Breast epithelium (tissue), 4 donors: ENCODE data around the gene GOLGA7B. TPM values are rescaled to one million over a fixed set of nuclear protein-coding genes. Genes with fewer than 3 reads are reported as not detected.
A peak's percentile ranks its signal among the peaks of the same experiment; 100 is the strongest.
"Not testable (repeated sequence)": the region's sequence is repeated elsewhere in the genome, so short reads cannot be mapped to it uniquely, and the experiment has no call there.

ENCODE experiments used
- DNase-seq, 2 donors: peaks; one replicate each; pipeline ENCODE4 v3.0.0-alpha.2; 2019; ENCODE audit warnings: low spot score in 2 of 2
- H3K27ac ChIP-seq, 2 donors: fragments of 200-600 bp; sonication (generic) in 1 of 2; one replicate each; pipeline ENCODE4 v1.5.1; 2016 to 2019; ENCODE audit warnings: mild to moderate bottlenecking in 1 of 2
- H3K27me3 ChIP-seq, 2 donors: fragments of 200-600 bp; sonication (generic) in 1 of 2; one replicate each; pipeline versions ENCODE4 v1.5.1 to v1.6.0; 2017 to 2019; ENCODE audit warnings: control low read depth in 1 of 2, mild to moderate bottlenecking in 1 of 2
- H3K36me3 ChIP-seq: fragments of 200-600 bp; one replicate; pipeline ENCODE4 v1.5.1; 2019
- H3K4me1 ChIP-seq, 2 donors: fragments of 200-600 bp; sonication (generic); one replicate each; pipeline ENCODE4 v1.5.1; 2016 to 2019; ENCODE audit warnings: control low read depth in 1 of 2
- H3K4me3 ChIP-seq, 3 donors: fragments of 200-600 bp; sonication (generic); 1 replicate in 2 of 3; 2 replicates in 1 of 3; pipeline ENCODE4 v1.5.1; 2016 to 2019; ENCODE audit warnings: mild to moderate bottlenecking in 3 of 3, moderate library complexity in 2 of 3
- H3K9me3 ChIP-seq, 2 donors: fragments of 200-600 bp; sonication (generic) in 1 of 2; one replicate each; pipeline ENCODE4 v1.5.1; 2016 to 2019; ENCODE audit warnings: control low read depth in 1 of 2
- POLR2A ChIP-seq: fragments of 450-650 bp; IDR thresholded peaks from one replicate; pipeline ENCODE4 v1.6.1; 2016; ENCODE audit warnings: antibody characterized with exemption, mild to moderate bottlenecking, moderate library complexity
- POLR2AphosphoS5 ChIP-seq, 3 donors: sonication (generic); formaldehyde crosslinking; IDR thresholded peaks; one replicate each; pipeline ENCODE4 v1.6.1; 2017; ENCODE audit warnings: antibody characterized with exemption in 3 of 3
- intact Hi-C: fragments of 100-400 bp; cut with DNase I; formaldehyde crosslinking; loops from one replicate; pipeline ENCODE4 v1.15.1; 2023; ENCODE audit warnings: low total_unique reads
- total RNA-seq, 3 donors: library from RNA; depleted of rRNA; stranded (reverse); fragments of >200 nt; gene quantifications; one replicate each; pipeline ENCODE4 v1.1.0, GENCODE V29; 2016
- TF ChIP-seq, protein P1 (sequence below), 3 donors: fragments of 450-650 bp; IDR thresholded peaks; one replicate each; pipeline ENCODE4 v1.5.1; 2016 to 2017; ENCODE audit warnings: antibody characterized with exemption in 3 of 3, mild to moderate bottlenecking in 3 of 3, moderate library complexity in 3 of 3

GOLGA7B gene
- total RNA-seq, 3 donors from 2014 or later = 0.33 to 3.2 (median 0.59) TPM

DNA sequence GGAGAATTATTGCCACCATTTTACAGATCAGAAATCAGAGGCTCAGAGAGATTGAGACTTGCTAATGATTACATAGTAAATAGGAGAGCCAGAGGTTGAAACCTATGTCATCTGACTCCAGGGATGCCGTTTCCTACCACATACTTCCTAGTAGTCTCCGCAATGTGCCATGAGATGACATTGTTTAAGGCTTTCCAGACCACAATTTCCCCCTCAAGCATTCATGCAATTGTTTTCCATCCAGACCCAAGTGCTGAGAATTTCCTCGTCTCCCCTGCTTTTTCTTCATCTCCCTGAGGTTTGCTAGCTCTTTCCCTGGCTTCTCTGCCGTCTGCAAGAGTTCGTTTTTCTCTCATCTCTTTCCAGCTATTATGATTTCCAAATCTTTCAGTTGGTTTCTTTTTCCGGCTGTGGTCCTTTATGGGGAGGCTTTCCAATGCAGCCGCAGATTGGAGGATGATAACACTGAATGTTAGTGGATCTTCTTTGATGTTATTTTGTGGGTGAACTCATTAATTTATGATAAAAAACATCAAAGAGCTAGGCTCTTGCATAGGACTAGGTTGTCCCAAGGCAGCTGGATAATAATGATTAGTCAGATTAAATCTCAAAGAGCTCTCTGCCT, 6.9 kb upstream of the GOLGA7B start:
- Histone ChIP-seq H3K4me1 (no peaks in the 10 kb centered on the region), H3K9me3 (no peaks in the 10 kb centered on the region), H3K36me3 (no peaks in the 10 kb centered on the region), H3K4me3 (no peak overlapping the region), H3K27ac (no peak overlapping the region), H3K27me3 (no peaks in the 10 kb centered on the region)
- TF ChIP-seq POLR2AphosphoS5 (IDR thresholded peaks at IDR 0.05) (no peak), POLR2A (no peak)
- intact Hi-C loops = no loop called here
- DNase-seq = no peak

DNA sequence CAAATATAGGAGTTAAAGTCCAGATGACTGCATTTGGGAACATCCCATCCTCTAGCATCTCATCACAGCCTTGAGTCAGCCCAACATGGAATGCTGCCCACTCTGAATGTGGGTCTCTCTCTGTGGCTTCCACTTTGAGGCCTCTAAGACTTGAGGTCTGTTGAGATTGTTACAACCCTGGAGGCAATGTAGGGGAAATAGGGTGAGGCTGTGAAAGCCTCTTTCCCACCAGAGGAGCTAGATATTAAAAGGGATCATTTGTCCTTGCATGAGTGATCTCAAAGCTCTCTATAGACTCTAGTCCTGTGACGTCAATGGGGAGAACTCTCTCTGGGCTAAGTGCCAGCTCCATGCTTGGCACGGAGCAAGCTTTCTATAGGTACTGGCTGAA, 6.4 kb upstream of the GOLGA7B start:
- Histone ChIP-seq H3K4me3 (no peak overlapping the region), H3K9me3 (no peaks in the 10 kb centered on the region), H3K27me3 (no peaks in the 10 kb centered on the region), H3K27ac (no peak overlapping the region), H3K36me3 (no peaks in the 10 kb centered on the region), H3K4me1 (no peaks in the 10 kb centered on the region)
- no peak for DNase-seq
- TF ChIP-seq POLR2AphosphoS5 (IDR thresholded peaks at IDR 0.05) (no peak), POLR2A (no peak)
- TF ChIP-seq, protein P1, sequence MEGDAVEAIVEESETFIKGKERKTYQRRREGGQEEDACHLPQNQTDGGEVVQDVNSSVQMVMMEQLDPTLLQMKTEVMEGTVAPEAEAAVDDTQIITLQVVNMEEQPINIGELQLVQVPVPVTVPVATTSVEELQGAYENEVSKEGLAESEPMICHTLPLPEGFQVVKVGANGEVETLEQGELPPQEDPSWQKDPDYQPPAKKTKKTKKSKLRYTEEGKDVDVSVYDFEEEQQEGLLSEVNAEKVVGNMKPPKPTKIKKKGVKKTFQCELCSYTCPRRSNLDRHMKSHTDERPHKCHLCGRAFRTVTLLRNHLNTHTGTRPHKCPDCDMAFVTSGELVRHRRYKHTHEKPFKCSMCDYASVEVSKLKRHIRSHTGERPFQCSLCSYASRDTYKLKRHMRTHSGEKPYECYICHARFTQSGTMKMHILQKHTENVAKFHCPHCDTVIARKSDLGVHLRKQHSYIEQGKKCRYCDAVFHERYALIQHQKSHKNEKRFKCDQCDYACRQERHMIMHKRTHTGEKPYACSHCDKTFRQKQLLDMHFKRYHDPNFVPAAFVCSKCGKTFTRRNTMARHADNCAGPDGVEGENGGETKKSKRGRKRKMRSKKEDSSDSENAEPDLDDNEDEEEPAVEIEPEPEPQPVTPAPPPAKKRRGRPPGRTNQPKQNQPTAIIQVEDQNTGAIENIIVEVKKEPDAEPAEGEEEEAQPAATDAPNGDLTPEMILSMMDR (IDR thresholded peaks at IDR 0.05) = no peak
- intact Hi-C loops = no loop called here

DNA sequence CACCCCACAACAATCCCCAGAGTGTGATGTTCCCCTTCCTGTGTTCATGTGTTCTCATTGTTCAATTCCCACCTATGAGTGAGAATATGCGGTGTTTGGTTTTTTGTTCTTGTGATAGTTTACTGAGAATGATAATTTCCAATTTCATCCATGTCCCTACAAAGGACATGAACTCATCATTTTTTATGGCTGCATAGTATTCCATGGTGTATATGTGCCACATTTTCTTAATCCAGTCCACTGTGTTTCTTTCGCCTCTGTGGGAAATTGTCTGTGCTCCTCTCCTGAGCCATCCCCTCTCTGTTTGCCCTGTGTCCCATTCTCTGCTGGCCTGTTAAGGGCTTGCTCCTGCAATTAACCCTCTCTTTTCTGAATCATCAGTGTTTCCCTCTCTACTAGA, 5.7 kb upstream of the GOLGA7B start:
- H3K27me3 ChIP-seq, DNase-seq, H3K4me3 ChIP-seq, intact Hi-C loops, H3K4me1 ChIP-seq, H3K36me3 ChIP-seq, H3K27ac ChIP-seq, H3K9me3 ChIP-seq: not testable (repeated sequence)

GRCh38 chr10:97844678-97845077, 5.0 kb upstream of the GOLGA7B start:
- Histone ChIP-seq H3K27me3 (no peaks in the 10 kb centered on the region), H3K36me3 (no peaks in the 10 kb centered on the region), H3K4me3 (no peak overlapping the region), H3K27ac (no peak overlapping the region), H3K4me1 (no peaks in the 10 kb centered on the region), H3K9me3 (no peaks in the 10 kb centered on the region)
- no peak for TF ChIP-seq POLR2AphosphoS5 (IDR thresholded peaks at IDR 0.05)
- TF ChIP-seq, protein P1 (IDR thresholded peaks at IDR 0.05) = no peak
- TF ChIP-seq POLR2A = no peak
- intact Hi-C loops = no loop called here
- no peak for DNase-seq

DNA sequence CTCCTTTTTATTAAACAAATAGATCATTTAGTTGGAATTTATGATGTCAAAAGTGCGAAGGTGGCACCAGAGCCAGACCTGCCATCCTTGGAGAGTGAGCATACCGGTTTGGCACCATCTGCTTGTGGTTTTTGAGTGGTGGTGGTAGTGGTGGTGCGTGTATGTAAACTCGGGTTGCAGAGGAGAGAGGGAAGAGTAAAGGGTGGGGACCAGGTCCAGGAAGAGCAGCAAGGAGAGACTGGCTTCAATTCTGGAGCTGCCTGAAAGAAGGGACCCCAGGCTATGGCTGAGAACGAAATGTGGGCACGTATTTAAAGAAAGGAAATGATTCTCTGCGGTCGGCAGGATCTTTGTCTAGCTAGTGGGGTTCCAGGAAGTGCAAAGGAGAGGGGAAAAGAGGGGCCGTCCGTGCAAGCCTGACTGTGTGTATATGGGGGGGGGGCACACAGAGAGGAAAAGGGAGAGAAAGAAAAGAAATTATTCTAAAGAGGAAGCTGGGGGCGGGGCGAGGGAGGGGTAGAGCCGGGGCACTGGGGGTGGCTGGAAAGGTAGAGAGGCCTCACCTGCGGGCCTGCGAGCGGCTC, 448 bp upstream of the GOLGA7B start:
- Histone ChIP-seq H3K9me3 (no peaks in the 10 kb centered on the region), H3K27ac (peak overlapping the region in 1 of 2 donors; percentile 25), H3K36me3 (no peaks in the 10 kb centered on the region), H3K27me3 (peaks cover 0 to 14% of the 10 kb centered on the region in 2 donors), H3K4me3 (peak overlapping the region; percentile 47 to 67 (median 62)), H3K4me1 (peaks cover 0 to 5% of the 10 kb centered on the region in 2 donors)
- TF ChIP-seq POLR2A = no peak
- TF ChIP-seq POLR2AphosphoS5 (IDR thresholded peaks at IDR 0.05) = no peak
- TF ChIP-seq, protein P1 (IDR thresholded peaks at IDR 0.05) = no peak
- intact Hi-C loops = no loop called here
- no peak for DNase-seq

- peaks cover 0 to 14% of the 10 kb centered on the region in 2 donors for H3K27me3 ChIP-seq
- DNase-seq = no peak
- peak overlapping the region in 2 of 3 donors; percentile 62 to 67 for H3K4me3 ChIP-seq
- peaks cover 0 to 5% of the 10 kb centered on the region in 2 donors for H3K4me1 ChIP-seq
- no peaks in the 10 kb centered on the region for H3K36me3 ChIP-seq
- H3K27ac ChIP-seq = no peak overlapping the region
- no peak for TF ChIP-seq POLR2A
- TF ChIP-seq POLR2AphosphoS5 (IDR thresholded peaks at IDR 0.05) = no peak
- TF ChIP-seq, protein P1 (IDR thresholded peaks at IDR 0.05) = no peak
- no peaks in the 10 kb centered on the region for H3K9me3 ChIP-seq
- intact Hi-C loops = no loop called here
These were observed 803 bp downstream of the GOLGA7B start for GRCh38 chr10:97850446-97850845.
